ENCODE measurements around the gene HIC1. TPM values are rescaled to one million over a fixed set of nuclear protein-coding genes. Genes with fewer than 3 reads are reported as not detected.

The HIC1 gene
- total RNA-seq, 4 donors from 2014 or later = 2.1 to 14.1 (median 5.9) TPM

- intact Hi-C loops (cut with DNase I) = no loop called here
- Histone ChIP-seq H3K9me3 (no peaks in the 10 kb centered on the region), H3K4me3 (no peak overlapping the region), H3K27me3 (peaks cover 0 to 34% (median 2%) of the 10 kb centered on the region in 4 donors), H3K27ac (peak overlapping the region; percentile 68 to 93 (median 87)), H3K36me3 (peaks cover 0 to 72% (median 0%) of the 10 kb centered on the region in 3 donors), H3K4me1 (peaks cover 42 to 99% (median 65%) of the 10 kb centered on the region in 3 donors)
- WGBS, 2 donors = 76 to 82% methylated on average over 11 to 13 of the region's 21 CpGs
- TF ChIP-seq CTCF (IDR thresholded peaks at IDR 0.05) (no peak), POLR2A (IDR thresholded peaks at IDR 0.05) (no peak)
- no peak for DNase-seq
These were observed 6.0 kb downstream of the HIC1 start for GRCh38 chr17:2060681-2061440.

- TF ChIP-seq CTCF (IDR thresholded peaks at IDR 0.05) = no peak
- peaks cover 36 to 99% (median 64%) of the 10 kb centered on the region in 3 donors for H3K4me1 ChIP-seq
- H3K27ac ChIP-seq = peak overlapping the region; percentile 68 to 93 (median 87)
- H3K27me3 ChIP-seq = peaks cover 0 to 27% (median 1%) of the 10 kb centered on the region in 4 donors
- no peak overlapping the region for H3K4me3 ChIP-seq
- H3K9me3 ChIP-seq = no peaks in the 10 kb centered on the region
- 91 to 100% methylated on average over 4 to 7 of the region's 17 CpGs for WGBS, 2 donors
- DNase-seq = no peak
- H3K36me3 ChIP-seq = peaks cover 0 to 79% (median 0%) of the 10 kb centered on the region in 3 donors
- intact Hi-C loops (cut with DNase I) = no loop called here
These were observed 6.6 kb downstream of the HIC1 start for GRCh38 chr17:2061441-2061958.

- no peak for DNase-seq
- 61 to 73% methylated on average over 8 of the region's 11 CpGs for WGBS, 2 donors
- Histone ChIP-seq H3K4me1 (peaks cover 34 to 99% (median 74%) of the 10 kb centered on the region in 3 donors), H3K27ac (peak overlapping the region; percentile 43 to 93 (median 87)), H3K27me3 (peaks cover 0 to 16% (median 0%) of the 10 kb centered on the region in 4 donors), H3K4me3 (no peak overlapping the region), H3K9me3 (no peaks in the 10 kb centered on the region), H3K36me3 (peaks cover 0 to 90% (median 0%) of the 10 kb centered on the region in 3 donors)
- TF ChIP-seq POLR2A (IDR thresholded peaks at IDR 0.05) = no peak
- TF ChIP-seq CTCF (IDR thresholded peaks at IDR 0.05) = no peak
- intact Hi-C loops (cut with DNase I) = no loop called here
These were observed 7.8 kb downstream of the HIC1 start for GRCh38 chr17:2062571-2063183.

- Histone ChIP-seq H3K27ac (peak overlapping the region; percentile 43 to 93 (median 87)), H3K27me3 (peaks cover 0 to 7% (median 0%) of the 10 kb centered on the region in 4 donors), H3K9me3 (no peaks in the 10 kb centered on the region), H3K4me3 (no peak overlapping the region), H3K36me3 (peaks cover 0 to 99% (median 0%) of the 10 kb centered on the region in 3 donors), H3K4me1 (peaks cover 35 to 99% (median 77%) of the 10 kb centered on the region in 3 donors)
- DNase-seq = no peak
- TF ChIP-seq POLR2A (IDR thresholded peaks at IDR 0.05) = no peak
- no peak for TF ChIP-seq CTCF (IDR thresholded peaks at IDR 0.05)
- intact Hi-C loops (cut with DNase I) = no loop called here
- 72 to 78% methylated on average over 11 to 16 of the region's 16 CpGs for WGBS, 2 donors
These were observed 8.6 kb downstream of the HIC1 start for GRCh38 chr17:2063261-2064146.
